Ovary (tissue), 10 donors: ENCODE measurements around the gene GLB1L2. TPM values are rescaled to one million over a fixed set of nuclear protein-coding genes. Genes with fewer than 3 reads are reported as not detected.
A peak's percentile ranks its signal among the peaks of the same experiment; 100 is the strongest.
"Not testable (repeated sequence)": the region's sequence is repeated elsewhere in the genome, so short reads cannot be mapped to it uniquely, and the experiment has no call there.

Experiments
- DNase-seq, 5 donors: peaks; one replicate each; pipeline ENCODE4 v3.0.0-alpha.2; 2019 to 2020
- H3K27ac ChIP-seq, 2 donors: fragments of 200-600 bp; one replicate each; pipeline versions ENCODE4 v1.5.1 to v1.8.0; 2019 to 2022
- H3K27me3 ChIP-seq: fragments of 200-600 bp; one replicate; pipeline ENCODE4 v1.8.0; 2022
- H3K36me3 ChIP-seq: fragments of 200-600 bp; sonication (generic); one replicate; pipeline ENCODE4 v1.5.1; 2019
- H3K4me1 ChIP-seq: one replicate; pipeline ENCODE4 v1.8.1; 2013; ENCODE audit warnings: mild to moderate bottlenecking, moderate library complexity; ENCODE audit not compliant: insufficient read depth
- H3K4me3 ChIP-seq: fragments of 200-600 bp; sonication (generic); one replicate; pipeline ENCODE4 v1.5.1; 2017
- H3K9me3 ChIP-seq, 2 donors: fragments of 200-600 bp in 1 of 2; sonication (generic) in 1 of 2; one replicate each; pipeline versions ENCODE4 v1.5.1 to v1.8.1; 2013 to 2019; ENCODE audit warnings: mild to moderate bottlenecking in 1 of 2, moderate library complexity in 1 of 2
- CTCF ChIP-seq, 3 donors: fragments of 450-650 bp in 2 of 3; fragments of 200-600 bp in 1 of 3; IDR thresholded peaks; one replicate each; pipeline versions ENCODE4 v1.5.1 to v1.8.0; 2016 to 2022; ENCODE audit warnings: antibody characterized with exemption in 3 of 3, mild to moderate bottlenecking in 1 of 3
- EP300 ChIP-seq: sonication (generic); formaldehyde crosslinking; IDR thresholded peaks from one replicate; pipeline ENCODE4 v1.6.1; 2017; ENCODE audit warnings: antibody characterized with exemption
- POLR2A ChIP-seq: fragments of 450-650 bp; IDR thresholded peaks from one replicate; pipeline ENCODE4 v1.6.1; 2017; ENCODE audit warnings: antibody characterized with exemption, mild to moderate bottlenecking, moderate library complexity
- WGBS, 3 donors: extraction: QIAGEN DNeasy Blood & Tissue Kit in 1 of 3; methylation state at CpG; one replicate each; pipeline versions ENCODE4 v1.1.5 to v1.1.7; 2013 to 2017; 5-methylcytosine and 5-hydroxymethylcytosine counted together
- intact Hi-C, 4 donors: fragments of 100-400 bp; cut with DNase I; formaldehyde crosslinking; loops; one replicate each; pipeline versions ENCODE4 v1.11.0 to v1.15.1; 2022 to 2023
- long read RNA-seq, 3 donors: library from polyadenylated mRNA in 2 of 3; unstranded in 2 of 3; transcript quantifications; one replicate each; pipeline ENCODE4 v2.0.0 and lab custom pipeline, GENCODE V29; 2021 to 2026
- polyA plus RNA-seq, 2 donors: library from polyadenylated mRNA; stranded (reverse); fragments of 200-250 nt in 1 of 2; fragments of 350-450 nt in 1 of 2; fragmentation: Illumina TruSeq in 1 of 2; extraction: RNeasy Lipid Tissue Mini Kit (QIAGEN cat#74804) in 1 of 2; gene quantifications; one replicate each; pipeline ENCODE4 v1.2.3, GENCODE V29; 2013 to 2014
- total RNA-seq, 7 donors: library from RNA; depleted of rRNA in 2 of 7; stranded (reverse); fragments of >200 nt in 2 of 7; fragmentation: NEBNext Ultra II Directional in 3 of 7; extraction: Animal tissue kit (Norgen Biotek cat#: 25700) in 3 of 7; gene quantifications; one replicate each; pipeline versions ENCODE4 v1.1.0 to v1.2.4, GENCODE V29; 2016 to 2023
- donor health status: DM: no; HTN: no; CAD: no; lungs with moderate emphysema.
- donor health status: DM: no; HTN: no; CAD: no.
- donor health status: Bipolar disorder and iron deficiency.
- donor health status: DM: yes; HTN: yes; CAD: no.
- donor health status: DM: no; HTN: no; CAD: no.
- donor health status: DM: yes; HTN: yes; CAD: no.

Gene GLB1L2, protein sequence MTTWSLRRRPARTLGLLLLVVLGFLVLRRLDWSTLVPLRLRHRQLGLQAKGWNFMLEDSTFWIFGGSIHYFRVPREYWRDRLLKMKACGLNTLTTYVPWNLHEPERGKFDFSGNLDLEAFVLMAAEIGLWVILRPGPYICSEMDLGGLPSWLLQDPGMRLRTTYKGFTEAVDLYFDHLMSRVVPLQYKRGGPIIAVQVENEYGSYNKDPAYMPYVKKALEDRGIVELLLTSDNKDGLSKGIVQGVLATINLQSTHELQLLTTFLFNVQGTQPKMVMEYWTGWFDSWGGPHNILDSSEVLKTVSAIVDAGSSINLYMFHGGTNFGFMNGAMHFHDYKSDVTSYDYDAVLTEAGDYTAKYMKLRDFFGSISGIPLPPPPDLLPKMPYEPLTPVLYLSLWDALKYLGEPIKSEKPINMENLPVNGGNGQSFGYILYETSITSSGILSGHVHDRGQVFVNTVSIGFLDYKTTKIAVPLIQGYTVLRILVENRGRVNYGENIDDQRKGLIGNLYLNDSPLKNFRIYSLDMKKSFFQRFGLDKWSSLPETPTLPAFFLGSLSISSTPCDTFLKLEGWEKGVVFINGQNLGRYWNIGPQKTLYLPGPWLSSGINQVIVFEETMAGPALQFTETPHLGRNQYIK
- total RNA-seq (10 to 100 TPM in 6 of 7 donors, 1 to 10 TPM in 1; 9.8 to 21.6 (median 15.6) TPM), polyA plus RNA-seq (10 to 100 TPM; 15.3 to 24.6 TPM)
- long read RNA-seq, donor 1, transcript GLB1L2-205 (19 exons, 3,365 nt): major isoform, 8 of 45 reads
- long read RNA-seq, donor 1, partial matches to known transcripts: 15 of 45 reads
- long read RNA-seq, donor 1, other reads (novel, unspliced or antisense): 22 of 45 reads
- long read RNA-seq, donor 2, partial matches to known transcripts: 0 of 1 reads
- long read RNA-seq, donor 2, other reads (novel, unspliced or antisense): 0 of 1 reads
- long read RNA-seq, donor 3, partial matches to known transcripts: 7 of 71 reads
- long read RNA-seq, donor 3, other reads (novel, unspliced or antisense): 63 of 71 reads

- Histone ChIP-seq H3K4me3 (peak within 1 kb of the TSS; percentile 64), H3K4me1 (peaks cover 8% of the 10 kb centered on the region), H3K36me3 (no peaks in the 10 kb centered on the region), H3K9me3 (no peaks in the 10 kb centered on the region), H3K27ac (peak within 1 kb of the TSS in 1 of 2 donors; percentile 8), H3K27me3 (no peaks in the 10 kb centered on the region)
- TF ChIP-seq EP300: no peak
- no peak for TF ChIP-seq POLR2A
- TF ChIP-seq CTCF (IDR thresholded peaks at IDR 0.05): no peak
- 0 to 2% (median 1%) methylated on average over 24 to 80 of the region's 80 CpGs for WGBS, 3 donors
- intact Hi-C loops: loop anchor here in 1 of 4 donors (5.0 kb wide), 1 partner anchor 109 kb away; the partner anchor contains the start of genes NCAPD3 and VPS26B
- DNase-seq: peak; percentile 73 to 89 (median 85)
Measured at GRCh38 chr11:134331354-134332188, at the start of gene GLB1L2. GLB1L2 (plus strand) TSS chr11:134331988; CDS start chr11:134332062, 74 bp downstream.

DNA sequence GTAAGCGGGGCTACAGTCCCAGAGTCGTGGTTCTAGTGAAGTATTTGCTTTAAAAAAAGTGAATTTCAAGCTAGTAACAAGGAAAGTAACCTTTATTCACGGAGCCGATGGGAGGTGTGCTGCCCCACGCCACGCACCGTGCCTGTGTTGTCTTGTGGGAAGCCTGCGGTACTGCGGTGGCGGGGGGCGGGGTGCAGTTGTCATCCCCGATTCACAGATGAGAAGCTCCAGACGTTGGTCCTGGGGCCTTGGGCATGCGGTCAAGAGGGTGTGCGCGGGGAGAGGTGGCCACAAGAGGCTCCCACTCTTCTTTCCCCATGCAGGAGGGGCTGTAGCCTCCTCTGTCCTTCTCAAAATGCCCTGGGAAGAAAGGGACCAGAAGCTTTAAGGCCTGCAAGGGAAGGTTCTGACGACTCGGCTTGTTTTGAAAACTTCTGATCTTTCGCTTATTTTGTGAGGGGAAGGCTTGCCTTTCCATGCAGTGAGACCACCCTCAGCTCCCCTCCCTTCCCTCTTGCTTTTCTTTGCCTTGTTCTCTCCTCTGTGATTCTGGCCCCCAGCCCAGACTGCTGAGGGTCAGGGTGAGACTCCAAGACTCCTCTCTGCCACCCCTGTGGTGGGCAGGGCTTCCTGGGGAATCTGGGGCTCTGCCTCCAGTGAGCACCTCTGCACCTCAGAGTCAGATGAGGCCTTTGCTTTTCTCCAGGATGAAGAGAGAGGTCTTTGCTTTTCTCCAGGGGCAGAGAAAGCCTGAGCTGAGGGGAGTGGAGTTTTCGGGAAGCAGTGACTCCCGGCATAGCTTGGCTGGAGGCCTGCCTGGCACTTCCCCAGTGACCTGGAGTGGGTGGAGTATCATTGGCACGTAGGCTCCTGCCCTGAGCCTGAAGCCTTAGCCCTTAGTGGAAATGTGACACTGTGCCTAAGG lies 49.4 kb upstream of the GLB1L2 start:
- Histone ChIP-seq H3K36me3 (no peaks in the 10 kb centered on the region), H3K4me3 (no peak overlapping the region), H3K27ac (no peak overlapping the region), H3K4me1 (no peaks in the 10 kb centered on the region), H3K9me3 (peaks cover 0 to 3% of the 10 kb centered on the region in 2 donors), H3K27me3 (no peaks in the 10 kb centered on the region)
- intact Hi-C loops: no loop called here
- TF ChIP-seq EP300 (no peak), POLR2A (no peak), CTCF (IDR thresholded peaks at IDR 0.05) (no peak)
- 72 to 77% (median 73%) methylated on average over 22 of the region's 22 CpGs for WGBS, 3 donors
- DNase-seq: no peak

DNA sequence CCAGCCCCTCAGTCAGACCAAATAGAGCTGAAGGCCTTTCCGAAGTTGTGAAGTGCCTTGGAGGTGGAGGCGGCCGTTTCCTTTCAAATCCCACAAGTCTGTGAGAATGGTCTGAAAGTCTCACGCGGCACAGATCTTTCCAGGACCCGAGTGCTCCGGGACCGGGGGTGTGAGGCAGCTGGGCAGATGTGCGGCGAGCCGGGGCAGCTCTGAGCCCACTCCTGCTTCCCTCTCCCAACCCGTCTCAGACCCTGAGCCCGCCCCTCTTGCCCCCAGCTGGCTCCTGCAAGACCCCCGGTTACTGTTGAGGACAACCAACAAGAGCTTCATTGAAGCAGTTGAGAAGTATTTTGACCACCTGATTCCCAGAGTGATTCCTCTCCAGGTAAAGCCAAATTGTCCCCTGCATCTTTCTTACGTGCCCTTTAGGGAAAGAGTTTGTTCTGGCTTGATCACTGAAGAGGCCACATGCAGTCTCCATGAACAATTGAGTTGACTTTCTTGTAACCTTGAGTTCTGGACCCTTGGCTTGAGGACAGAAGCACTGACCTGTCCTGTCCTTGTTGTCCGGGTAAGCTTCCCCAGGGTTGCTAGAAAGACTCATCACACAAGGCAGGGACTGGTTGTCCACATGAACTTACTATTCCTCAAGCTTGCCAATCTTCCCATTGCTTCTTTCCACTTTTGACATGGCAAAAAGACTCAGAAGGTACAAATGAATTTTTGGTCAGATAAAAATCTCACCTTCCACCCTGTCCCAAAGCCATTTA lies 48.1 kb upstream of the GLB1L2 start:
- H3K4me1 ChIP-seq: no peaks in the 10 kb centered on the region
- intact Hi-C loops: no loop called here
- no peaks in the 10 kb centered on the region for H3K27me3 ChIP-seq
- no peak for DNase-seq
- WGBS, 3 donors: 76 to 86% (median 82%) methylated on average over 16 of the region's 16 CpGs
- no peaks in the 10 kb centered on the region for H3K9me3 ChIP-seq
- TF ChIP-seq EP300 (no peak), CTCF (IDR thresholded peaks at IDR 0.05) (no peak)
- no peak overlapping the region for H3K4me3 ChIP-seq
- no peaks in the 10 kb centered on the region for H3K36me3 ChIP-seq
- H3K27ac ChIP-seq: no peak overlapping the region

- intact Hi-C loops, H3K9me3 ChIP-seq, H3K4me3 ChIP-seq, H3K36me3 ChIP-seq, DNase-seq, H3K27ac ChIP-seq, H3K27me3 ChIP-seq, H3K4me1 ChIP-seq: not testable (repeated sequence)
- 86 to 90% (median 90%) methylated on average over 5 of the region's 5 CpGs for WGBS, 3 donors
Measured at GRCh38 chr11:134284349-134284748, 47.4 kb upstream of the GLB1L2 start.
